ENCODE measurements around the gene ZNF546.

DNA sequence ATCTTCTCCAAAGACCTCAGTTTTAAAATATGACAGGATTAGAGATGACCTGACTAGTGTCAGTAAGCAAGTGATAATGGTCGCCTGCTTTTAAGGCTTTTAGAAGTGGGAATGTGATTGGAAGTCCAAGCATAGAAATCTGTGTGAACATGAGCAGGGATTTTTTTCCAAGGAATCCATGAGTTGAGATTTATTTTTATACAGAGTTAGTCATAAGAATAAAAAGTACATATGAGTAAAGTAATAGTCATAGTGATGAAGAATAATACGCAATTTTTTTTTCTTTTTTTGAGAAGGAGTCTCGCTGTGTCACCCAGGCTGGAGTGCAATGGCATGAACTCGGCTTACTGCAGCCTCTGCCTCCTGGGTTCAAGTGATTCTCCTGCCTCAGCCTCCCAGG lies 1.6 kb downstream of the ZNF546 start:
- TF ChIP-seq CTCF (IDR thresholded peaks at IDR 0.05 in 4 of 5, conservative IDR thresholded peaks at IDR 0.05 in 1 of 5) (no peak), POLR2A (IDR thresholded peaks at IDR 0.05) (no peak)

All from gastrocnemius medialis (tissue), 4 donors.